NCI-H2029 (cell line): ENCODE results near the gene PGPEP1.
"Not testable (repeated sequence)": the region's sequence is repeated elsewhere in the genome, so short reads cannot be mapped to it uniquely, and the experiment has no call there.

Source experiments
- DNase-seq: peaks from one replicate; lab custom pipeline; 2025; lab: John Stamatoyannopoulos, UW

The PGPEP1 gene

DNA sequence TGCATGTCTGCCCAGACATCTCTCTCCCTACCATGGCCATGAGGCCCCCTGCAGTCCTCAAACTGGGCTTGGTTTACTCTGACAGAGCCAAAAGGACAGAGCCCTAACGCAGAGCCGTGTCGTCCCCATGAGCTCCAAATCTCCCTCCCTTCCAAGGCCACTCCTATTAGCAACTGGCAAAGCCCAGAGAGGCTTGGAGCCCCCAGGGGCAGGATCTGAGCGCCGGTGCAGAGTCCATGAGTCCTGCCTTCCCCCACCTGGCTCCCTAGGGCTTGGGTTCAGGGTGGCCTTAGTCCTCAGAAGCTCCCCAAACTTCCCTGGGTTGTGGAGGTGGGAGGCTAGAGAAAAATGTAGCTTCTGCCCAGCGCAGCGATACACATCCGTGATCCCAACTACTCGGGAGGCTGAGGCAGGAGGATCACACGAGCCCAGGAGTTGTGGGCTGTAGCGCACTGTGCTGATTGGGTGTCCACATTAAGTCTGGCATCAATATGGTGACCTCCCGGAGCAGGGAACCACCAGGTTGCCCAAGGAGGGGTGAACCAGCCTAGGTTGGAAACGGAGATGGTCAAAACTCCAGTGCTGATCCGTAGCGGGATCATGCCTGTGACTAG lies 7.4 kb upstream of the PGPEP1 start:
- no peak for DNase-seq

DNA sequence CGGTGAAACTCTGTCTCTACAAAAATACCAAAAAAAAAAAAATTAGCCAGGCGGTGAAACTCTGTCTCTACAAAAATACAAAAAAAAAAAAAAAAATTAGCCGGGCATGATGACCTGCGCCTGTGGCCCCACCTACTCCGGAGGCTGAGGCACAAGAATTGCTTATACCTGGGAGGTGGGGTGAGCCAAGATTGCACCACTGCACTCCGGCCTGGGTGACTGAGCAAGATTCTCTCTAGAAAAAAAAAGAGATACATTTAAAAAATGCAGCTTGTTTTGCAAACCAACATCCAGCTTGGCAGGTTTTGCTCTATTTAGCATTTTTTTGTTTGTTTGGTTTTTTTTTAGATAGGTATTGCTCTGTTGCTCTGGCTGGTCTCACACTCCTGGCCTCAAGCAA lies 6.7 kb upstream of the PGPEP1 start:
- no peak for DNase-seq

DNA sequence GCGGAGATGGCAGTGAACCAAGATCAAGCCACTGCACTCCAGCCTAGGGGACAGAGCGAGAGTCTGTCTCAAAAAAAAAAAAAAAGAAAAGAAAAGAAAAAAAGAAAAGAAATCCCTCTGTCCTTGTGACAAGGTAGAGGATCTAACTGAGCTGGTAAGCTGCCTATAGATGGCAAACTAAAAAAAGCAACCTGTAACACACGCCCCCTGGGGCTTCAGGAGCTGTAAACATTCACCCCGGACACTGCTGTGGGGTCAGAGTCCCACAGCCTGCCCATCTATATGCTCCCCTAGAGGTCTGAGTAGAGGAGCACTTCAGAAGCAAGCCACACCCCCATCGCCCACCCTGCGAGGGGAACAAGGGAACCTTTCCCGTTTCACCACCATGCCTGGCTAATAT lies 4.3 kb upstream of the PGPEP1 start:
- no peak for DNase-seq

DNA sequence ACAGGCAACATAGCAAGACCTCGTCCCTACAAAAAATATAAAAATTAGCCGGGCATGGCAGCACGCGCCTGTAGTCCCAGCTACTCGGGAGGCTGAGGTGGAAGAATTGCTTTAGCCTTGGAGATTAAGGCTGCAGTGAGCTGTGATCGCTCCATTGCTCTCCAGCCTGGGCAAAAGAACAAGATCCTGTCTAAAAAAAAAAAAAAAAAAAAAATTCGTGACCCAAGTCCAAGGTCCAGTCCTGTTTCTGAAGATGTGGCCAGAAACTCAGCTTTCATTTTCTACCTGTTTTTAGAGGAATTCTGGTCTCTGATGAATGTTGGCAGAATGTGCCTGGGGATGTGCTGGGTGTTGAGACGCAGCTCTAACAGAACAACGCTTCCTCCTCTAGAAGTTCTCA lies 1.9 kb upstream of the PGPEP1 start:
- DNase-seq = no peak

DNA sequence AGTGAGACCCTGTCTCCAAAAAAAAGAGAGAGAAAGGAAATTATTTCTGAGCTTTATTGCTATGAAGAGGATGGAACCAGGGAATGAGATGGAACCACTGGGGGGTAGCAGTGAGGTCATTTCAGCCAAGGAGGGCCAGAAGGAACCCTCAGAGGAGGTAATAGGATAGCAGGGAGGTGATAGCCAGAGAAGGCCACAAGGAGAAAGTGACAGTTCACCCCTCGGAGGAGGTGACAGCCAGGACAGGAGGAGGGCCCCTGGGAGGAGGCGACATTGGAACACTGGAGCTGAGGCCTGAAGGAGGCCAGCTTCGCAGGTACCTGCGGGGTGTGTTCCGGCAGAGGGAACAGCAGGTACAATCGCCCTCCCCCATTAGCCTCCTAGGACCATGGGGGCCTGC lies 675 bp upstream of the PGPEP1 start:
- DNase-seq = no peak

- no peak for DNase-seq
Observed at GRCh38 chr19:18340990-18341868, 831 bp downstream of the PGPEP1 start.

DNA sequence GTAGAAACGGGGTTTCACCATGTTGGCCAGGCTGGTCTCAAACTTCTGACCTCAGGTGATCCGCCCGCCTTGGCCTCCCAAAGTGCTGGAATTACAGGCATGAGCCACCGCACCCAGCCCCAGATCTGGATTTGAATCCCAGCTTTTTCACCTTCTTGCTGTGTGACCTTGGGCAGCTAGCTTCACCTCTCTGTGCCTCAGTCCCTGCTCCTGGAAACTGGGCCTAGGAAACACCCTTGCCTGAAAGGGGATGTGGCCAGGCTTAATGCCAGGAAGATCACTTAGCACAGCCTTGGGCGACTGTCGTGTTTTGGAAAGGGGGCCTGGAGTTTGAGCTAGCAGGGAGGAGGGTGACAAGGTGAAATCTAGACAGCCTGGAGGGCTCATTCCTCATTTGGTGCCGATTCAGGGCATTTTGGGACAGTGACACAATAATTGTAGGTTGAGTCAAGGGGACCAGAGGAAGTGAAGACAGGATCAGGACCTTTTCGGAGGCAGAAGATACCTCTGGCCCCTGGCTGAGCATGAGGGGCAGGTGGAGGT lies 1.8 kb downstream of the PGPEP1 start:
- DNase-seq = no peak

GRCh38 chr19:18344582-18344950 lies 4.2 kb downstream of the PGPEP1 start:
- no peak for DNase-seq

DNA sequence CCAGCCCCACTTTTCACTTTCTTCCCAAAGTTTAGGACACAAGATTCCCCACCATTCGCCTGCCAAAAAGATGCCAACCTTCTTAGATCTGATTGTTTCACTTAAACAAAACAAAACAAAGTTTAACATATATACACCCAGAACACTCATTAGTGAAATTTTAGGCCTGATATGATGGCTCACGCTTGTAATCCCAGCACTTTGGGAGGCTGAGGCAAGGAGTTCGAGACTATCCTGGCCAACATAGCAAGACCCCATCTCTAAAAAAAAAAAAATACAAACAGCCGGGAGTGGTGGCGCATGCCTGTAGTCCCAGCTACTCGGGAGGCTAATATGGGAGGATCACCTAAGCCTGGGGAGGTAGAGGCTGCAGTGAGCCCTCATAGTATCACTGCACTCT lies 4.9 kb downstream of the PGPEP1 start:
- DNase-seq = no peak

- no peak for DNase-seq
Observed at GRCh38 chr19:18346091-18346490, 5.7 kb downstream of the PGPEP1 start.

DNA sequence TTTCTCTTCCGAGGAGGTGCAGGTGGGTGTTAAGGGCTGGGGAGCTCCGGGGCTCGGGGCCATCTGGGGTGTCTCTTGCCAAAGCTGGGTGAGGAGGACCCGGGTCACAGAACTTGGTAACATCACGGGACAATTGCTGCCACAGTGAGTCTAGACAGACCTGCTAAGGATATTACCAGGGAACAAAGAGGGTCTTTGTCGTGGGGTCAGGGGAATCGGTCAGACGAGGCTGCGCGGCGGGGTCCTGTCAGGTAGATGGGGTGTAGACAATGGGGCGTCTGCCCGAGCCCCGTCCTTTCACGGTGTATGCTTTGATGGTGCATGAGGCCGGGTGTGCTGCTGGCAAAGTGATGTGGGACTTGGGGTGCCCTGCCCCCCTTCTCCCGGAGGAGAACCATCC lies 7.8 kb downstream of the PGPEP1 start:
- DNase-seq = no peak

DNA sequence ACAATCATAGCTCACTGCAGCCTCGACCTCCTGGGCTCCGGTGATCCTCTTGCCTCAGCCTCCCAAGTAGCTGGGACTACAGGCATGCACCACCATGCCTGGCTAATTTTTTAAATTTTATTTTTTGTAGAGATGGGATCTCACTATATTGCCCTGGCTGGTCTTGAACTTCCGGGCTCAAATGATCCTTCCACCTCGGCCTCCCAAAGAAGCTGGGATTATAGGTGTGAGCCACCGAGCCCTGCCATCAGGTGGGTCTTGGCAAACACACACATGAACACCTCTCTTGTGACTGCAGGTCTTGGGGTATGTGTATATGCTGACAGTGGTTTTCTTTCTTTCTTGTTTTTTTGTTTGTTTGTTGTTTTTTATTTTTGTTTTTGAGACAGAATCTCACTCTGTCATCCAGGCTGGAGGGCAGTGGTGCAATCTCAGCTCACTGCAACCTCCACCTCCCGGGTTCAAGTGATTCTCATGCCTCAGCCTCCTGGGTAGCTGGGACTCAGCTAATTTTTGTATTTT lies 8.5 kb downstream of the PGPEP1 start:
- DNase-seq = not testable (repeated sequence)

DNA sequence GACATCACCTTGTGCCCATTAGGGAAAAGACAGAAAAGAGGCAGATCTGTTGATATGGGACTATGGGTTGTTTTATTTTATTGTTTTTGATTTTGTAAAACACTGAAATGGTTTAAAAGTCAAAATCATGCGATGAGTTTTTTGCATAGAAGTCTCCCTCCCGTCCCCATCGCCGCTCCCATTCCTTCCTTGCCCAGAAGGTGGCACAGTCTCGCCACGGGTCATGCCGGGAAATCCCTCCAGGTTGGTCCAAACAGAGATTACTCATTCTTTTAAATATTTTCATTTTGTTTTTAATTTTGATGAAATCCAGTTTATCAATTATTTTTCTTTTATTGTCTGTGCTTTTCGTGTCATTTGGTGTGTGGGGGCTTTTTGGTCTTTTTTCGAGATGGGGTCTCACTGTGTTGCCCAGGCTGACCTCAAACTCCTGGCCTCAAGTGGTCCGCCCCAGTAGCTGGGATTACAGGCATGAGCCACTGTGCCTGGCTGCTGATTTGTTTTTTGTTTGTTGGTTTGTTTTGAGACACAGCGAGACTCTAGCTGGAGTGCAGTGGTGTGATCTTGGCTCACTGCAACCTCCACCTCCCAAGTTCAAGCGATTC lies 9.2 kb downstream of the PGPEP1 start:
- DNase-seq = no peak

- no peak for DNase-seq
Observed at GRCh38 chr19:18350490-18350889, 10.1 kb downstream of the PGPEP1 start.

DNA sequence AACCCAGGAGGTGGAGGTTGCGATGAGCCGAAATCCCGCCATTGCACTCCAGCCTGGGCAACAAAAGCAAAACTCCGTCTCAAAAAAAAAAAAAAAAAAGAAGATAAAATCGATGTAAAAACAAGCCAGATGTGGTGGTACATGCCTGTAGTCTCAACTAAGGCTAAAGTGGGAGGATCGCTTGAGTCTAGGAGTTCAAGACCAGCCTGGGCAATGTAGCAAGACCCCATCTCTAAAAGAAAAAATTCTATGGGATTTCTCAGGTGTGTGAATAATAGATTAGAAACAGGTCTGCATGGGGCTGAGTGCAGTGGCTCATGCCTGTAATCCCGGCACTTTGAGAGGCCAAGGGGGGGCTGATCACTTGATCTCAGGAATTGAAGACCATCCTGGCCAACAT lies 11.1 kb downstream of the PGPEP1 start:
- no peak for DNase-seq

GRCh38 chr19:18353378-18354005 lies 13.1 kb downstream of the PGPEP1 start:
- DNase-seq = no peak

DNA sequence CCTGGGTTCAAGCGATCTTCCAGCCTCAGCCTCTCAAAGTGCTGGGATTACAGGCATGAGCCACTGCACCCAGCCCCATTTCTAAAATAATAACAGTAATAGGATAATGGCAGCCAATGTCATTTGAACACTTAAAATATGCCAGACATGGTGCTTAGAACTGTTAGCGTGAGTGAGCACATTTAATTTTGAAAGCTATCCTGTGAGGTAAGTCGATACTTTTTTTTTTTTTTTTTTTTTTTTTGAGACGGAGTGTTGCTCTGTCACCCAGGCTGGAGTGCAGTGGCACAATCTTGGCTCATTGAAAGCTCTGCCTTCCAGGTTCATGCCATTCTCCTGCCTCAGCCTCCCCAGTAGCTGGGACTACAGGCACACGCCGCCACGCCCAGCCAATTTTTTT lies 14.3 kb downstream of the PGPEP1 start:
- not testable (repeated sequence) for DNase-seq

DNA sequence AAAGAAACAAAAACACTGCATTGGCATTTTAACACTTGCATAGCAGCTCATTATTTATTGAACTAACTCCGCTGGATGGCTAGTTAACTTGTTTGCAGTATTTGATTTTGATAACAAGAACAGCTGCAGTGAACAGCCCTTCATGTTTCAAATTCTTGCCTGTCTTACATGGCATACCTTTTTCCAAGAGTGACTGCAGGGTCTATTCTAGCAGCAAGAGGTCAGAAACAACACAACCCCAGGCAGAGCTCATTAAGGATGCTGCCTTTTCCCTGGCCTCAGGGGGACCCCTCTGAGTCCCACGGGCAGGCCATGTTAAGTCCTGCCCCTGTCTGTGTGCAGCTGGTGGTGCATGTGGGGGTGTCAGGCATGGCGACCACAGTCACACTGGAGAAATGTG lies 16.6 kb downstream of the PGPEP1 start:
- no peak for DNase-seq

DNA sequence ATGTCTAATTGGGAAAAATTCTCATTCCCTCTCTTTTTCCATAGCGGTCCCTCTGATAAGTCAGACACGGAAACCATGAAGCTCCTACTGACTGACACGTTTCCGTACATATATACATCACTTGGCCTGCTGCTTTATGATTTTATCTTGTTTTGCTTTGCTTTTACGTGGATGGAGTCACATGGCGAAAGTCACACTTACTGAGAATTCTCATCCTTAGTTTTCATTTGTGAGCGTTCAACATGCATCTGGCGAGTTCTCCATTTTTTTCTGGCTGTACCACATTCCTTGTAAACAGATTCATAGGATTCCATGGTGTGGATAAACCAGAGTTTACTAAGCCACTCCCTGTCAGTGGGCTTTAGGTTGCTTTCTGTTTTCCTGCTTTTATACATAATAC lies 21.2 kb downstream of the PGPEP1 start:
- no peak for DNase-seq

- no peak for DNase-seq
Observed at GRCh38 chr19:18362934-18363542, 22.6 kb downstream of the PGPEP1 start.

GRCh38 chr19:18363787-18364186 lies 23.4 kb downstream of the PGPEP1 start:
- DNase-seq = no peak

DNA sequence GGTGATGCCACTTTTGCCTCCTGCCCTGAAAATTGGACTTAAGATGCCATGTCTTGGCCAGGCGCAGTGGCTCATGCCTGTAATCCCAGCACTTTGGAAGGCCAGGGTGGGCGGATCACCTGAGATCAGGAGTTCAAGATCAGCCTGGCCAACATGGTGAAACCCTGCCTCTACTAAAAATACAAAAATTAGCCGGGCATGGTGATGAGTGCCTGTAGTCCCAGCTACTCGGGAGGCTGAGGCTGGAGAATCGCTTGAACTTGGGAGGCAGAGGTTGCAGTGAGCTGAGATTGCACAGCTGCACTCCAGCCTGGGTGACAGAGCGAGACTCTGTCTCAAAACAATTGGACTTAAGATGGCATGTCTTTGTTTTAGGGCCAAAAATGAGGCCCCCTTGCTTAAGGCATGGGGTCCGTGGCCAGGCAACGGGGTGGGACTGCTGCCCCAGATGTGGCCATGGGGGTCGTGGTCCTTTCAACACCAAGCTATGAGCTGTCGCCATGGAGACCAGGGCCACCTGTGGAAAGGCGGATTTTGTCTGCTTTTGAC lies 24.0 kb downstream of the PGPEP1 start:
- not testable (repeated sequence) for DNase-seq
